H9 (cell line): ENCODE data around the gene CCDC158. TPM values are rescaled to one million over a fixed set of nuclear protein-coding genes. Genes with fewer than 3 reads are reported as not detected.
A peak's percentile ranks its signal among the peaks of the same experiment; 100 is the strongest.

Source experiments
- DNase-seq: peaks from one replicate; pipeline ENCODE4 v3.0.0-alpha.2; 2017
- H2AFZ ChIP-seq: one replicate; pipeline ENCODE4 v1.6.1; 2013; ENCODE audit warnings: mild to moderate bottlenecking, low read length, control low read depth, moderate library complexity
- H2AK5ac ChIP-seq: 2 replicates; pipeline ENCODE4 v1.6.1; 2013; ENCODE audit warnings: low read length, control low read depth, mixed read lengths; ENCODE audit not compliant: insufficient read length
- H2BK120ac ChIP-seq: one replicate; pipeline ENCODE4 v1.6.1; 2013; ENCODE audit warnings: low read depth, mild to moderate bottlenecking, low read length, control low read depth, inconsistent platforms; ENCODE audit not compliant: poor library complexity, severe bottlenecking
- H2BK12ac ChIP-seq: 2 replicates; pipeline ENCODE4 v1.6.1; 2013; ENCODE audit warnings: low read length, control low read depth, mixed read lengths, low read depth; ENCODE audit not compliant: insufficient read length
- H2BK15ac ChIP-seq: 2 replicates; pipeline ENCODE4 v1.6.1; 2013; ENCODE audit warnings: low read depth, low read length, control low read depth
- H2BK20ac ChIP-seq: one replicate; pipeline ENCODE4 v1.6.1; 2013; ENCODE audit warnings: low read depth, mild to moderate bottlenecking, low read length, control low read depth, inconsistent platforms; ENCODE audit not compliant: poor library complexity, severe bottlenecking
- H2BK5ac ChIP-seq: 2 replicates; pipeline ENCODE4 v1.6.1; 2013; ENCODE audit warnings: low read length, control low read depth, mixed read lengths; ENCODE audit not compliant: insufficient read length
- H3K14ac ChIP-seq: 2 replicates; pipeline ENCODE4 v1.6.1; 2013; ENCODE audit warnings: low read length, control low read depth; ENCODE audit not compliant: insufficient read depth
- H3K18ac ChIP-seq: 2 replicates; pipeline ENCODE4 v1.6.1; 2013; ENCODE audit warnings: low read depth, mild to moderate bottlenecking, mixed read lengths, low read length, control low read depth; ENCODE audit not compliant: insufficient read length
- H3K23ac ChIP-seq: 2 replicates; pipeline ENCODE4 v1.6.1; 2013; ENCODE audit warnings: low read length, control low read depth, mixed read lengths, low read depth; ENCODE audit not compliant: insufficient read length
- H3K23me2 ChIP-seq: 2 replicates; pipeline ENCODE4 v1.6.1; 2013; ENCODE audit warnings: low read depth, mild to moderate bottlenecking, mixed read lengths, low read length, control low read depth; ENCODE audit not compliant: insufficient read length, poor library complexity, severe bottlenecking
- H3K27ac ChIP-seq: 2 replicates; pipeline ENCODE4 v1.5.1; 2013; ENCODE audit warnings: low read length, control low read depth, mixed read lengths, low read depth; ENCODE audit not compliant: insufficient read length
- H3K27me3 ChIP-seq: 2 replicates; pipeline ENCODE4 v1.6.1; 2013; ENCODE audit warnings: low read length, control low read depth, inconsistent platforms; ENCODE audit not compliant: insufficient read depth
- H3K4ac ChIP-seq: 2 replicates; pipeline ENCODE4 v1.6.1; 2013; ENCODE audit warnings: low read depth, mild to moderate bottlenecking, control low read depth, inconsistent platforms, low read length, moderate library complexity
- H3K4me1 ChIP-seq: 2 replicates; pipeline ENCODE4 v1.6.1; 2013; ENCODE audit warnings: low read length, control low read depth, inconsistent platforms; ENCODE audit not compliant: insufficient read depth
- H3K4me2 ChIP-seq: 2 replicates; pipeline ENCODE4 v1.6.1; 2013; ENCODE audit warnings: low read length, control low read depth, mixed read lengths; ENCODE audit not compliant: insufficient read length, insufficient read depth
- H3K56ac ChIP-seq: 2 replicates; pipeline ENCODE4 v1.6.1; 2013; ENCODE audit warnings: low read depth, mild to moderate bottlenecking, mixed read lengths, low read length, control low read depth; ENCODE audit not compliant: insufficient read length
- H3K79me1 ChIP-seq: 2 replicates; pipeline ENCODE4 v1.6.1; 2013; ENCODE audit warnings: low read depth, mild to moderate bottlenecking, moderate library complexity, low read length, control low read depth, inconsistent platforms; ENCODE audit not compliant: insufficient read depth, poor library complexity, severe bottlenecking
- H3K79me2 ChIP-seq: 2 replicates; pipeline ENCODE4 v1.6.1; 2013; ENCODE audit warnings: low read length, control low read depth, inconsistent platforms; ENCODE audit not compliant: insufficient read depth
- H3K9ac ChIP-seq: 2 replicates; pipeline ENCODE4 v1.6.1; 2013; ENCODE audit warnings: low read length, control low read depth, mixed read lengths; ENCODE audit not compliant: insufficient read length; ENCODE audit errors: extremely low read depth
- H3K9me3 ChIP-seq: one replicate; pipeline ENCODE4 v1.6.1; 2013; ENCODE audit warnings: low read depth, low read length, inconsistent platforms; ENCODE audit not compliant: control insufficient read depth
- H3T11ph ChIP-seq: one replicate; pipeline ENCODE4 v1.6.1; 2013; ENCODE audit warnings: mild to moderate bottlenecking, low read length, control low read depth, inconsistent platforms
- H4K20me1 ChIP-seq: one replicate; pipeline ENCODE4 v1.6.1; 2013; ENCODE audit not compliant: control insufficient read depth, insufficient read length, insufficient read depth
- H4K5ac ChIP-seq: 2 replicates; pipeline ENCODE4 v1.6.1; 2013; ENCODE audit warnings: low read depth, mild to moderate bottlenecking, mixed read lengths, low read length, control low read depth; ENCODE audit not compliant: insufficient read length
- H4K8ac ChIP-seq: replicated peaks from 2 replicates; pipeline ENCODE4 v1.6.1; 2013; ENCODE audit warnings: low read length, control low read depth, mixed read lengths, low read depth; ENCODE audit not compliant: insufficient read length
- H4K91ac ChIP-seq: 2 replicates; pipeline ENCODE4 v1.6.1; 2013; ENCODE audit warnings: low read depth, mild to moderate bottlenecking, moderate library complexity, mixed read lengths, low read length, control low read depth; ENCODE audit not compliant: insufficient read length
- H3K27ac Mint-ChIP-seq, 3 experiments: 2 replicates in 2 of 3; 3 replicates in 1 of 3; pipeline ENCODE4 v1.8.0; 2020 to 2021; ENCODE audit warnings: mixed read lengths in 3 of 3, mild to moderate bottlenecking in 1 of 3, moderate library complexity in 1 of 3
- H3K27me3 Mint-ChIP-seq: 2 replicates; pipeline ENCODE4 v1.8.0; 2021; ENCODE audit warnings: low read depth, mild to moderate bottlenecking, moderate library complexity, mixed read lengths
- H3K36me3 Mint-ChIP-seq, 3 experiments: 2 replicates in 2 of 3; 3 replicates in 1 of 3; pipeline ENCODE4 v1.8.0; 2020 to 2021; ENCODE audit warnings: low read depth in 3 of 3, mixed read lengths in 3 of 3; ENCODE audit not compliant: insufficient read depth in 1 of 3
- H3K4me1 Mint-ChIP-seq, 2 experiments: 2 replicates each; pipeline ENCODE4 v1.8.0; 2020; ENCODE audit warnings: mixed read lengths in 2 of 2
- H3K4me3 Mint-ChIP-seq, 2 experiments: 2 replicates in 1 of 2; 3 replicates in 1 of 2; pipeline ENCODE4 v1.8.0; 2020 to 2021; ENCODE audit warnings: mild to moderate bottlenecking in 2 of 2, mixed read lengths in 2 of 2, moderate library complexity in 1 of 2
- H3K9me3 Mint-ChIP-seq, 2 experiments: 2 replicates in 1 of 2; 3 replicates in 1 of 2; pipeline ENCODE4 v1.8.0; 2020; ENCODE audit warnings: mild to moderate bottlenecking in 2 of 2, mixed read lengths in 2 of 2, moderate library complexity in 1 of 2
- CTCF ChIP-seq: fragments of 200-600 bp; sonication (generic); conservative IDR thresholded peaks from 3 replicates; pipeline ENCODE4 v1.8.0; 2021; ENCODE audit warnings: antibody characterized with exemption, mild to moderate bottlenecking
- WGBS: extraction: QIAGEN DNeasy Blood & Tissue Kit; methylation state at CpG from one replicate; pipeline ENCODE4 v1.1.7; 2013; ENCODE audit warnings: missing lambda C conversion rate, low lambda C conversion rate, mixed read lengths; ENCODE audit not compliant: insufficient read length; ENCODE audit errors: extremely low coverage; 5-methylcytosine and 5-hydroxymethylcytosine counted together
- total RNA-seq: library from RNA; stranded (reverse); gene quantifications from 2 replicates; pipeline ENCODE4 v1.2.1, GENCODE V29; 2021

Gene CCDC158
- total RNA-seq, 1 experiment from 2014 or later, result not detected

GRCh38 chr4:76383001-76383400 is 37.9 kb downstream of the CCDC158 start:
- Mint-ChIP-seq H3K4me1 (peaks cover 46 to 51% of the 10 kb centered on the region in 2 experiments), H3K27ac (peak overlapping the region; percentile 46 to 85 (median 59); a peak in 4 of 7 replicates), H3K27me3 (no peaks in the 10 kb centered on the region), H3K9me3 (peaks cover 20 to 21% of the 10 kb centered on the region in 2 experiments), H3K4me3 (no peak overlapping the region), H3K36me3 (peaks cover 10 to 18% (median 16%) of the 10 kb centered on the region in 3 experiments)
- Histone ChIP-seq H3K79me1 (no peaks in the 10 kb centered on the region), H3K9ac (no peak overlapping the region), H3K56ac (no peak overlapping the region), H3K4me1 (peaks cover 3% of the 10 kb centered on the region; the same call in 1 of the 2 replicates), H3K4me2 (no peak overlapping the region), H3K27me3 (no peaks in the 10 kb centered on the region), H3K9me3 (no peaks in the 10 kb centered on the region), H4K8ac (no peak overlapping the region), H3K79me2 (no peaks in the 10 kb centered on the region), H2AK5ac (no peak overlapping the region), H4K91ac (no peak overlapping the region), H3K14ac (no peak overlapping the region), H4K5ac (no peak overlapping the region), H2BK15ac (no peak overlapping the region), H3K23ac (no peak overlapping the region), H2AFZ (peak overlapping the region; percentile 73), H4K20me1 (no peaks in the 10 kb centered on the region), H3K4ac (no peak overlapping the region), H3K27ac (no peak overlapping the region), H3K23me2 (no peaks in the 10 kb centered on the region), H2BK120ac (no peak overlapping the region), H2BK20ac (no peak overlapping the region), H3T11ph (no peak overlapping the region), H2BK12ac (no peak overlapping the region), H3K18ac (peak overlapping the region; percentile 58), H2BK5ac (no peak overlapping the region)
- DNase-seq, result no peak
- no CpG with 5 or more reads among the region's 2 CpGs for WGBS
- TF ChIP-seq CTCF, result no peak
